GM04504 (cell line): Measurements from ENCODE around the gene RECK.
"Not testable (repeated sequence)": the region's sequence is repeated elsewhere in the genome, so short reads cannot be mapped to it uniquely, and the experiment has no call there.

ENCODE experiments used
- DNase-seq: peaks from one replicate; pipeline ENCODE4 v3.0.0-alpha.2; 2012; ENCODE audit warnings: low read depth

RECK gene

DNA sequence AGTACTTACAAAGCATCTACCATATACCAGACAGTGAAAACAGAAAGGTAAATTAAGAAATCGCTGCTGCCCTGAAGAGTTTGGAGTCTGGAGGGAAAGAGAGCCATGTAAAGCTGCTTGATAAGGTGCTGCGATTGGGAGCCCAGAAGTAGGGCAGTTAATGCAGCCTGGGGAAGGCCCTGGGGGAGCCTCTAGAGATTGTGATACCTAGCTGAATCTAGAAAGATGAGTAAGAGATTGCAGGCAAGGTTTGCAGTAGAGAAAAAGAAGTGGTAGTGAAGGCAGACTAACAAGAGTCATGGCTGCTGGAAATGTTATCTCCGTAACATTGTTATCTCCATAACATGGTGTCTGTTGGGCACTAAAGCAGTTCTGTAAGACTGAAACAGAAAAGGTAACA lies 75.8 kb downstream of the RECK start:
- DNase-seq, result no peak

DNA sequence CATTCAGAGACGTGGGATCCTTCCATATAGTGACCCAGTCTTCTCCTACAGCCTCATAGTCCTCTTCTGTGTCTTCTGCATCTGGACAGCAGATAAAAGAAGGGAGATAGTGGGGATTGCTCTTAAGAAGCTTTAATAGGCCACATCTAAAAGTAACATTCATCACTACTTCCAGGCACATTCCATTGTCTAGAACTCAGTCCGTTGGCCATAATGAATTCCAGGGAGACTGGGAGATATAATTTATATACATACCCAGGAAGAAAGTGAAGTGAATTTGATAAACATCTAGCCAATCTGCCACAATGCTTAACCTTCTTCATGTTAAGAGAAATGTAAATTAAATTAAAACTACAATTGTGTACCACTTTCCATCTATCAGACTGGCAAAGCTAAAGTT lies 77.3 kb downstream of the RECK start:
- DNase-seq, result no peak

- DNase-seq, result no peak
These were observed 79.9 kb downstream of the RECK start for GRCh38 chr9:36116593-36116992.

- no peak for DNase-seq
These were observed 81.5 kb downstream of the RECK start for GRCh38 chr9:36118201-36118600.

DNA sequence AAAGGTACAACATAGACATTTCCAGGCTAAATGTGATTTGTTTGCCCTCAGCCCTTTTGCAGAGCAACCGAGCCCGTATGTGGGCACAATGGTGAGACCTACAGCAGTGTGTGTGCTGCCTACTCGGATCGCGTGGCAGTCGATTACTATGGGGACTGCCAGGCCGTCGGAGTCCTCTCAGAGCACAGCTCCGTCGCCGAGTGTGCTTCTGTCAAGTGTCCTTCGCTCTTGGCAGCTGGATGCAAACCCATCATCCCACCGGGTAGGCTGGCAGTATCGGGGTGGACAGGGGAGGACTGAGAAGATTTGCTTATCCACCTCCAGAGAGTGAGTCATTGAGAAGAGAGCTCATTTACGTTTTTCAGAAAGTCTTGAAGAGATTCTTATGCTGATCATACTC lies 82.0 kb downstream of the RECK start:
- DNase-seq, result no peak

DNA sequence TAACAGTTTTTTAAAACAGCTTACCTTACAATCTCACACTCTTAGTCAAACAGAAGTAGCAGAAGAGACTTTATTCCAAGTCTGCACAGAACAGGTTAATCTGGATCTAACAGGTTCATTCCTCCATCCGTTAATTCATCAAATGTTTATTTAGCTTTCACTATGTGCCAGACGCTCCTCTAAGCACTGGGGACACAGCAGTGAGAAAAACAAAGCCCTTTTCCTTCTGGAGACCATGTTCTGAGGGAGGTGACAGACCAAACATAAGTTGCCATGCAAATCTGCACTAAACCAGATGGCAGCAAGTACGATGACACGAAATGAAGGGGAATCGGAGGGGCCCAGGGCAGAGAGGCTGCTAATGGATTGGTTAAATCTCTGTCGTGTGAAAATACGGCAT lies 82.8 kb downstream of the RECK start:
- DNase-seq, result no peak

DNA sequence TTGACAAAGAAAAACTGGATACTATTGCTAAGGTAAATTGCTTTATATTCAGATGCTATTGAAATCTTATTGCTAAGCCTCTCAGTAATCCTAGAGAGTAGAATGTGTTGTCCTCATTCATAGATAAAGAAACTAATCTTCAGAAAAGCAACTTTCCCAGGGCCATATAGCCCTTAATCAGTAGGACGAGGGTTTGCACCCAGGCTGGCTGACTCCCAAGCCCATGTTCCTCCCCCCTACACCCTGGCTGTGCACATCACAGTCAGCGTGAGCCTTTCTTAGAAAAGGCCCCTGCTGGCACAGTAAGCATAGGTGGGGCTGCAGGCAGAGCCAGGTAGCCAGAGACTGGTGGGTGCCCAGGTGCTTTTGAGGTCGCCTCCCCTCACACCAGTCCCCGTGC lies 84.0 kb downstream of the RECK start:
- DNase-seq, result no peak

DNA sequence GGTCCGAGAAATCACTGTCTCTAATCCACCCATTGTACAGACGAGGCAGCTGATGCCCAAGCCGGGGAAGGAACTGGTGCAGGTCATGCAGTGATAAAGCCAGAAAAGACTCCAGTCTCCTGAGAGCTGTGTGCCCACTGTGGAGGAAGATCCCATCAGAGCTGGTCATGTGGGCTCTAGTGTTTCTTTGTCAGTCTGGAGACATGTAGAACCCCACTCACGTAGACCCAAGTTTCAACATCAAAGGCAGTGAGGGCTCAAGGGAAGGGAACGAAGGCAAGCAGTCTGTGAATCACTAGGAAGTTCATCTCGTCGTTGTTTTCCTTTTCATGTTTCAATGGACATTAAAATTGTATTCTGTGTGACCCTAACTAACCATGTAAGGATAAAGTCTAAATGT lies 85.3 kb downstream of the RECK start:
- no peak for DNase-seq

GRCh38 chr9:36123515-36123914 lies 86.8 kb downstream of the RECK start:
- no peak for DNase-seq

GRCh38 chr9:36125062-36125855 lies 88.5 kb downstream of the RECK start:
- DNase-seq, result no peak

- DNase-seq, result no peak
These were observed 89.5 kb downstream of the RECK start for GRCh38 chr9:36126016-36126730.

- no peak for DNase-seq
These were observed 91.0 kb downstream of the RECK start for GRCh38 chr9:36127652-36128244.

DNA sequence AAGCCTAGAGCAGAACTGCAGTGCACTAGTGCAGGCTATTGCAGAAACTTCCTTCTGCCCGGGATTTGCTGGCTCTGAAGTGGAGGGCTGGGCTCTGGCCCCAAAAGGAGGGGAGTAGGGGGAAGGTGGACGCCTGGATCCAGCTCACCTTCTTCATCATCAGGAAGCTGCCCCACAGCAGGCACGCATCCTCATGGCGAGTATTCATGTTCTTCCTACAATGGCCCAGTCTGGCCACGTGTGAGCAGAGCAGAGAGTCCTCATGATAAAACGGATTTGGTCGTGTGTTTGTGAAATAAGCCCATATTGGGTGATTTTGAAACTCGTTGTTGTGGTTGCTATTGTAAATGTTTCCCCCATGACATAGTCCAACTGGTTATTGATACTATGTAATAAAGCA lies 91.6 kb downstream of the RECK start:
- no peak for DNase-seq

DNA sequence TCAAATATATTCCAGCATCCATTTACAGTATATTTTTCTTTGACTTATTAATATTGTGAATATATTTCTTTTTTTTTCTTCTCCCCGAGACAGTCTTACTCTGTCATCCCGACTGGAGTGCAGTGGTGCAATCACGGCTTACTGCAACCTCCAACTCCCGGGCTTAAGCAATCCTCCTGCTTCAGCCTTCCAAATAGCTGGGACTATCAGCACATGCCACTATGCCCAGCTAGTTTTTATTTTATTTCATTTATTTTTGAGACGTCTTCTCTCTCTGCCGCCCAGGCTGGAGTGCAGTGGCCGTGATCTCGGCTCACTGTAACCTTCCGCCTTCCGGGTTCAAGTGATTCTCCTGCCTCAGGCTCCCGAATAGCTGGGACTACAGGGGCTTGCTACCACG lies 92.4 kb downstream of the RECK start:
- no peak for DNase-seq

- DNase-seq, result not testable (repeated sequence)
These were observed 95.0 kb downstream of the RECK start for GRCh38 chr9:36131666-36132065.

DNA sequence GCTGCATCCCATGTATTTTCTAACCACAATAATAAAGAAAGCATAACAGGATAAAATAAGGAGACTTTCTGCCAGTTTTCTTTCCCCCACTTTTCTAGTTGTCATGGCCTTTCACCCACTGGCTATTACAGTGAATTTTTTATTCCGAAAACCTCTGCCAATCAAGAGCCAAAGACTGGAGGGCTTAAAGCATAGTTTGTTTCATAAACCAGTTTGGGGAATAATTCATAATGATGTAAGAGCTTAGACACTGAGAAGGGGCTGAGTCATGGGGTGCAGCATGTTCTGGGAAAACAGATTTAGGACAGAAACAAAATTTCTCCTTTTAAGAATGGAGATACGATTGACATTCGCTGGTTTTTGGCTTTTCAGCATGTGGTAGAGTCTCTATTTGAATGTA lies 95.4 kb downstream of the RECK start:
- DNase-seq, result no peak

DNA sequence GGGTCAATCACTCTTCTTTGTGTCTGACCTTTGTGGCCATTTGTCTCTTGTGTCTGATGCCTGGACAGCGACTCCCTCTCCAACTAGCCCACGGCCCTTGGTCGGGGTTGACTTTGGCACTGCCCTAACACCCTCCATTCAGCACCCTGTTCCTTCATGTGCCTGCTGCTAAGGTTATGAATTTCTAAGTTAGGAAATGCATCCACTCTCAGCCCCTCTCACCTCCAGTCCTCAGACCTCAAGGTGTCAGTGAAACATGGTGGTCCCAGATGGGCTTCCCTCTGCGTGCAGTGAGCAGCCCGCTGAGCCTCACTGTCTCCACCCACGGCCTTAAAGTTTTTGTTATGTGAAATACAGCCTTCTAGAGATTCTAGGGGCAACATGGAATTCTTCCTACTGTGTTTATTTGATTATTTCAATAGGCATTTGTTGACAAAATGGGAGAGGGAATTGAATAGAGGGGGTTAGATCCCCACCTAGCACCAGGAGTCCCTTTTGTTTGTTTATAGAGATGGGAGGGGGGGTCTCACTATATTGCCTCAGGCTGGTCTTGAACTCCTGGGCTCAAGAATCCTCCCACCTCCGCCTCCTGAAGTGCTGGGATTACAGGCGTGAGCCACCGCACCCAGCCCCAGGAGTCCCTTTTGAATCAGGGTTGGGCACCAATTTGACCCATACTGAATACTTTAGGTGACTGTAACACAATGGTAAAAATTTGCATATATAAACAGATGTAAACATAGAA lies 98.2 kb downstream of the RECK start:
- no peak for DNase-seq

GRCh38 chr9:36135741-36136271 lies 99.1 kb downstream of the RECK start:
- DNase-seq, result no peak

- DNase-seq, result no peak
These were observed 99.7 kb downstream of the RECK start, which contains the start of gene GLIPR2 for GRCh38 chr9:36136272-36136893. Gene GLIPR2, plus strand, starts transcription at chr9:36136733. Its CDS starts 46 bp downstream, at chr9:36136779.

- DNase-seq, result no peak
These were observed 100.2 kb downstream of the RECK start for GRCh38 chr9:36136894-36137391.

DNA sequence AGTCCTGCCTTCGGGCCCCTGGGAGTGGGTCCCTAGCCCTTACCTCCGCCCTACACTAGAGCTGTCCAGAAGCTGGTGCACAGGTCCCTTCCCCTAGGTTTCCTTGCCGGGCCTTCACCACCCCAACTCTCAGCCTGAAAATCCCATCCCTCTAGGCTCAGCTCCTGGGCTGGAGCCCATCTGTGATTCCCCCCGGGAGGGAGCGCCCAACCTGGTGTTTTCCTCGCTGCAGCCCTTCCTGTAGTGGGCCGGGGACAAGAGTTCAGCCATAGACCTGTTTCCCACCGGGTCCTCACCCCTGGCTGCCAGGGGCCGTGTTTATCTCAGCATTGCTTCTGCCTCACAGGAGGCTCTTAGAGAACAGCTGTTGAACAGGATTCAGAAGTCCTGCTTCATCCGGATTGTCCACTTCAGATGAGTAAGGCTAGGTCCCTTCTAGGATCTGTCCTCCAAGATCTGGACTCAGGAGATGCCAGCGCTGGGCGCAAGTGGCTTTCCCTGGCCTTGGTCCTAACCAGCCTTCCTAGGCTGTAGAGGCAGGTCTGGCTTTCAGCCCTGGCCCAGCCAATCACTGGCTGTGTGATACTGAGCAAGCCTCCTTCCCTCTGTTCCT lies 100.8 kb downstream of the RECK start:
- no peak for DNase-seq
